ENCODE data around the gene SLC25A15.

The SLC25A15 gene

DNA sequence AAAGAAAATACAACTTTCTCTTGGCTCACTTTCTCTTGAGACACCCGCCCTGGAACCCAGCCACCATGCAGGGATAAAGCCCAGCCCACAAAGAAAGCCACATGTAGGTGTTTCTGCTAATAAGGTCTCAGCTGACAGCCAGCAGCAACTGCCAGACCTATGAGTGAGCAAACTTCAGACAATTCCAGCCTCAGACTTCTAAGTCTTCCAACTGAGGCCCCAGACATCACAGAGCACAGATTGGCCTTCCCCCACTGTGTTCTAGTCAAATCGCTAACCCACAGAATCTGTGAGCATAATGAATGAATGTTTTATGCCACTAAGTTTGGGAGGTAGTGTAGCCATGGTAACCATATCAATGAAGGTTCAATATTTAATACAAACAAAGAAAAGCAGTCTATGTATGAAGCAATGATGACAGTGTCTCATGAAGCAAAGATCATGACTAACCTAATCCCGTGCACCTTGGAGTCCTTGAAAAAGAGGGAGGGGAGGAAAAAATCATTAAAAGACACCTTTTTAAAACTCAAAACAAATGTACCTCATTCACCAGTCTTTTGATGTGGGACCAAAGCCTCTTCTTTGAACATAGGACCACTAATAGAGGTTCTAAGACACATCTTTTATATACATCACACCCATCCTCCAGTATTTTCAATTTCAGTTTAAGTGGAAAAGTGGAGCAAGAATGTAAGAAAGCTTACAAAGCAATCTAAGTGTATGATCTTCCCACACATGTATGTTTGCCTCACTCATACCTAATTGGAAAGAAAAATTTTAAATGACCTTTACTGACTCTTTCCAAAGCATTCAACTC is 24.6 kb upstream of the SLC25A15 start:
- DNase-seq (ENCODE audit: low read depth in 2 of 2) = no peak
- no peak for TF ChIP-seq CTCF (IDR thresholded peaks at IDR 0.05; ENCODE audit: low read depth, low read length)
- H3K4me3 ChIP-seq (replicated peaks in 1 of 2; ENCODE audit: low read depth in 2 of 2, low read length in 2 of 2) = no peak overlapping the region

DNA sequence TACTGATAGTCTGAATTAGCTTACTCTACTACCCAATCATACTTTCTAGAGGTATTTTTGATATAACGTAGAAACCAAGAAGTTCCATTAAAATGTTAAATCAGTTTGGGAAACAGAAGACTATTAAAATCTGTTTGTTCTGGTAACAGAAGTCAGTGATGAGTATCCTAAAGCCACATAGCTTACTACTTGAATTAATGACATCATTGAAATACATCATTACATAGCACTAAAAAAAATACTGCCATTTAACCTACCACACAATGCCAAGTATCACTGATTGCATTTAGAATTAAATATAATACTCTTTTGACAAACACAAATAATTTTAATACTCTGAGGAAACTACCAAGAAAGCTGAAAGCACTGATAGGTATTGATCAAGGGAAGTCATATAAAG is 23.8 kb upstream of the SLC25A15 start:
- no peak overlapping the region for H3K4me3 ChIP-seq (replicated peaks in 1 of 2; ENCODE audit: low read depth in 2 of 2, low read length in 2 of 2)

GRCh38 chr13:40769970-40770369 is 19.4 kb upstream of the SLC25A15 start:
- no peak for DNase-seq (ENCODE audit: low read depth in 2 of 2)
- peak overlapping the region; percentile 93 to 95 for H3K4me3 ChIP-seq (replicated peaks in 1 of 2; ENCODE audit: low read depth in 2 of 2, low read length in 2 of 2)
- no peak for TF ChIP-seq CTCF (IDR thresholded peaks at IDR 0.05; ENCODE audit: low read depth, low read length)

More for the DNA sequence above, 23.8 kb upstream of the SLC25A15 start:
- TF ChIP-seq CTCF (IDR thresholded peaks at IDR 0.05; ENCODE audit: low read depth, low read length) = no peak
- no peak for DNase-seq (ENCODE audit: low read depth in 2 of 2)

DNA sequence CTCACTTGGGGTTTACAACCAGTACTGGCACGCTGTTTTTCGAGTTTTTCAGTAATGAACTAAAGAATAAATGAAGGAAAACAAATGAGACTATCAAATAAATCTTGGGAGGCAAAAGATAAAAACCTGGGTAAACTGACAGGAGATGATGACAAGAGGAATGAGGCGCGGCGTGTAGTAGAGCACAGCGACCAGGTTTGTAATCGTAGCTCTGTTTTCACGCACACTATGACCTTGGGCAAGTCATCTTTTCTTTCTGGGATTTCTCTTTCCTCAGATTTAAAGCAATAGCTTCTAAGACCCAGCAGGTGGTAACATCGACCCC is 18.8 kb upstream of the SLC25A15 start:
- H3K4me3 ChIP-seq (replicated peaks in 1 of 2; ENCODE audit: low read depth in 2 of 2, low read length in 2 of 2) = peak overlapping the region; percentile 93 to 95
- no peak for DNase-seq (ENCODE audit: low read depth in 2 of 2)
- no peak for TF ChIP-seq CTCF (IDR thresholded peaks at IDR 0.05; ENCODE audit: low read depth, low read length)

- H3K4me3 ChIP-seq (replicated peaks in 1 of 2; ENCODE audit: low read depth in 2 of 2, low read length in 2 of 2) = peak within 1 kb of the TSS; percentile 93 to 95
- peak; percentile 96 for DNase-seq (ENCODE audit: low read depth in 2 of 2)
- no peak for TF ChIP-seq CTCF (IDR thresholded peaks at IDR 0.05; ENCODE audit: low read depth, low read length)
Observed at GRCh38 chr13:40770934-40771618, 18.3 kb upstream of the SLC25A15 start, which contains the start of gene MRPS31. Gene MRPS31, minus strand, starts transcription at chr13:40771190. Its CDS starts 54 bp downstream, at chr13:40771136.

GRCh38 chr13:40772765-40773473 is 16.5 kb upstream of the SLC25A15 start:
- no peak for TF ChIP-seq CTCF (IDR thresholded peaks at IDR 0.05; ENCODE audit: low read depth, low read length)
- DNase-seq (ENCODE audit: low read depth in 2 of 2) = no peak

More at GRCh38 chr13:40772765-40773473, 16.5 kb upstream of the SLC25A15 start:
- H3K4me3 ChIP-seq (replicated peaks in 1 of 2; ENCODE audit: low read depth in 2 of 2, low read length in 2 of 2) = no peak overlapping the region

All from cardiac fibroblast (primary cell).